Bronchial epithelial cell (primary cell): Measurements from ENCODE around the gene TSFM. TPM values are rescaled to one million over a fixed set of nuclear protein-coding genes. Genes with fewer than 3 reads are reported as not detected.

Experiments used
- DNase-seq: peaks from one replicate; pipeline ENCODE4 v3.0.0-alpha.2; 2010; ENCODE audit warnings: low read depth
- FAIRE-seq: peaks from 2 replicates; lab custom pipeline; 2011; peaks lifted over from hg19 to GRCh38; lab: Jason Lieb, UNC
- H3K27me3 ChIP-seq: 2 replicates; pipeline ENCODE4 v1.5.1; 2011; ENCODE audit warnings: low read length; ENCODE audit not compliant: control insufficient read depth, insufficient read depth
- H3K36me3 ChIP-seq: 2 replicates; pipeline ENCODE4 v1.5.1; 2011; ENCODE audit warnings: low read length; ENCODE audit not compliant: control insufficient read depth, insufficient read depth
- H3K4me3 ChIP-seq: 2 replicates; pipeline ENCODE4 v1.5.1; 2011; ENCODE audit warnings: mild to moderate bottlenecking, low read depth, low read length, control low read depth
- total RNA-seq: library from RNA; depleted of rRNA; stranded (reverse); fragments of >200 nt; gene quantifications from 2 replicates; pipeline ENCODE4 v1.2.1, GENCODE V29; 2014
- TF ChIP-seq, protein P1 (sequence below): IDR thresholded peaks from 2 replicates; pipeline ENCODE4 v1.5.1; 2011; ENCODE audit warnings: mild to moderate bottlenecking, moderate library complexity, low read length, control low read depth, inconsistent platforms; ENCODE audit not compliant: insufficient read depth, severe bottlenecking

Gene TSFM
- total RNA-seq, 1 donor from 2014 or later: 17.9 TPM

DNA sequence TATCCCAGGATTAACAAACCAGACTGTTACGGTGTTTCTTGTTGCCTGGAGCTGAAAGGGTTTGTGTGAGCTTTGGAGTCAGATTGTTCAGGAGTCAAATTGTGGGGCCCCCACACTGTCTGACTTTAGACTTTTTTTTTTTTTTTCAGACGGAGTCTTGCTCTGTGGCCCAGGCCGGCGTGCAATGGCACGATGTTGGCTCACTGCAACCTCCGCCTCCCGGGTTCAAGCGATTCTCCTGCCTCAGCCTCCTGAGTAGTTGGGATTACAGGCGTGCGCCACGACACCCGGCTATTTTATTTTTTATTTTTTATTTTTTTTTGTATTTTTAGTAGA, 847 bp downstream of the TSFM start:
- DNase-seq: no peak

DNA sequence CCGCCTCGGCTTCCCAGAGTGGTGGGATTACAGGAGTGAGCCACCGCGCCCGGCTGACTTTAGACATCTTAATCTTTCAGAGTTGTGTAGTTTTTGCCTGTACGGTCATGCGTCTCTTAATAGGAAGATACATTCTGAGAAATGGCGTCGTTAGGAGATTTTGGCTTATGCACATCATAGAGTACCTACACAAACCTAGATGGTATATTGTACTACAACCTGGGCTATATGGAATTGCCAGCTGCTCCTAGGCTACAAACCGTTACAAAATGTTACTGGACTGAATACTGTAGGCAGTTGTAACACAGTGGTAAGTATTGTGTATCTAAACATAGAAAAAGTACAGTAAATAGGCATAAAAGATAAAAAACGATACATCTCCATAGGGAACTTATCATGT, 1.3 kb downstream of the TSFM start:
- TF ChIP-seq, protein P1, sequence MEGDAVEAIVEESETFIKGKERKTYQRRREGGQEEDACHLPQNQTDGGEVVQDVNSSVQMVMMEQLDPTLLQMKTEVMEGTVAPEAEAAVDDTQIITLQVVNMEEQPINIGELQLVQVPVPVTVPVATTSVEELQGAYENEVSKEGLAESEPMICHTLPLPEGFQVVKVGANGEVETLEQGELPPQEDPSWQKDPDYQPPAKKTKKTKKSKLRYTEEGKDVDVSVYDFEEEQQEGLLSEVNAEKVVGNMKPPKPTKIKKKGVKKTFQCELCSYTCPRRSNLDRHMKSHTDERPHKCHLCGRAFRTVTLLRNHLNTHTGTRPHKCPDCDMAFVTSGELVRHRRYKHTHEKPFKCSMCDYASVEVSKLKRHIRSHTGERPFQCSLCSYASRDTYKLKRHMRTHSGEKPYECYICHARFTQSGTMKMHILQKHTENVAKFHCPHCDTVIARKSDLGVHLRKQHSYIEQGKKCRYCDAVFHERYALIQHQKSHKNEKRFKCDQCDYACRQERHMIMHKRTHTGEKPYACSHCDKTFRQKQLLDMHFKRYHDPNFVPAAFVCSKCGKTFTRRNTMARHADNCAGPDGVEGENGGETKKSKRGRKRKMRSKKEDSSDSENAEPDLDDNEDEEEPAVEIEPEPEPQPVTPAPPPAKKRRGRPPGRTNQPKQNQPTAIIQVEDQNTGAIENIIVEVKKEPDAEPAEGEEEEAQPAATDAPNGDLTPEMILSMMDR: no peak
- Histone ChIP-seq H3K4me3 (no peak overlapping the region), H3K27me3 (no peaks in the 10 kb centered on the region), H3K36me3 (peaks cover 11% of the 10 kb centered on the region)
- DNase-seq (no peak), FAIRE-seq (no peak)

More for the DNA sequence above, 847 bp downstream of the TSFM start:
- Histone ChIP-seq H3K27me3 (no peaks in the 10 kb centered on the region), H3K36me3 (peaks cover 11% of the 10 kb centered on the region), H3K4me3 (peak overlapping the region; percentile 73)
- FAIRE-seq: no peak
- TF ChIP-seq, protein P1: no peak

DNA sequence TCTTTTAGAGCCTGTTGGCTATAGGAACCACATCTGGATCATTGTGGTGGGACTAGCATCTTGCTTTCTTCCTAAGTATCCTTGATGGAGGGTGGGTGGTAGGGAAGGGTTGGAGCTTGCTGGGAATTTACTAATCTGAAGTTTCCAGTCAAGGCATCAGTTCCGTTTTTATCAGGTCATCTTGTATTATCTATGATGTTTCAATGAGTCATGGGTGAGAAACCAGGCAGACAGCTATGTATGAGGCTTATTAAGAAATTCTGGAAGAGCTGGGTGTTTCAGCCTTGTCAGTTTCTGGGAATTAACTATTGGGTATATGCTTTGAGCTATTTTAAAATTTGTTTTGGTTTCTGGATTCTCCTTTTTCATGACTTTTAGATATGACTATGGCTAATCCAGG, 11.3 kb downstream of the TSFM start:
- TF ChIP-seq, protein P1: no peak
- DNase-seq: peak; percentile 96
- Histone ChIP-seq H3K27me3 (no peaks in the 10 kb centered on the region), H3K36me3 (peaks cover 7% of the 10 kb centered on the region), H3K4me3 (no peak overlapping the region)
- FAIRE-seq: no peak

DNA sequence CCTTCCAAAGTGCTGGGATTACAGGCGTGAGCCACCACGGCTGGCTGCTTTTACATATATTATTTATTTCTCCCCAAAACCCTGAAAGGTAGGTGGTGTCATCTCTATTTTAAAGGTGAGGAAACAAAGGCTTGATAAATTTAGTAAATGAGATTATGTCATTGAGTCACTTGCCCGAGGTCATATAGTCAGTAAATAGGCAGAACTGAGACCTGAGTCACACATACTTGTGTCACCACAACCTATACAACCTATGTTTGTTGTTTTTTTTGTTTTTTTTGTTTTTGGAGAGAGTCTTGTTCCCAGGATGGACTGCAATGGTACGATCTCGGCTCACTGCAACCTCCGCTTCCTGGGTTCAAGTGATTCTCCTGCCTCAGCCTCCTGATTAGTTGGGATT, 12.8 kb downstream of the TSFM start:
- peaks cover 7% of the 10 kb centered on the region for H3K36me3 ChIP-seq
- H3K27me3 ChIP-seq: no peaks in the 10 kb centered on the region
- no peak overlapping the region for H3K4me3 ChIP-seq
- DNase-seq (peak; percentile 95), FAIRE-seq (no peak)
- TF ChIP-seq, protein P1: no peak

DNA sequence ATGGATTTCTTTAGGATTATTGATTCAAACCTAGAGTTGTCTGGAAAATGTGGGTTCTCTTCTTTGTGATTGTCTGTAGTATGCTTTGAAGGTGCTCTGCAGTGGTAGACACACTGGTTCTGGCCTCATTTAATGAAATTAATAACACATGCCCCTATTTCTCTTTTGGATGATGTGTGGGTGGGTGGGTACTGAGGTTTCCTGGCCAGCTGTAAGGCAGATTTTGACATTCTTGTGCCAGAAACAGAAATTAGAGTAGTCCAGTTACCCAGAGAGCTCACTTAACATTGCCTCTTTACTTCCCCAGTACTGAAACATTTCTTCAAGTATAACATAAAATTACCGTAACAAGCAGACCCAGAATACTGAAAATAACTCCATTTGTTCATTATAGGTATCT, 14.4 kb downstream of the TSFM start:
- Histone ChIP-seq H3K27me3 (no peaks in the 10 kb centered on the region), H3K4me3 (no peak overlapping the region), H3K36me3 (peaks cover 7% of the 10 kb centered on the region)
- TF ChIP-seq, protein P1: no peak
- DNase-seq (no peak), FAIRE-seq (no peak)

DNA sequence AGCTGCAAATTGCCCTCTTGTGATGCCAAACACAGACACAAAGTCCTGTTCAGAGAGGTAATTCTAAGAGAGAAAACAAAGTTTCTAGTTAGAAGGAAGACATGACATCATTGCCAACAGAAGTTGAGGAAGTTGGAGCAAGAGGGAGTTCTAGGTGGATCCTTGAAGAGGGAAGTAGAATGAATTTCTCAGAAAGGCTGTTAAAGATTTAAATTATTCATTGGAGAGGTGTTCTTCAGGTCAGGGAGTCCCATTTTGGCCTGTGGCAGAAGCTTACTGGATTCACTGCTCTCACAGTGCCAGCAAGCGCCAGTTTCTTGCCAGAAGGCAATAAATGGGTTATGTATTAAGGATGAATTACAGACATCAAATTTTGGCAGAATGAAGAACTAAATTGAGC, 15.3 kb downstream of the TSFM start:
- H3K36me3 ChIP-seq: peaks cover 6% of the 10 kb centered on the region
- DNase-seq (no peak), FAIRE-seq (no peak)
- TF ChIP-seq, protein P1: no peak
- H3K4me3 ChIP-seq: no peak overlapping the region
- no peaks in the 10 kb centered on the region for H3K27me3 ChIP-seq
